GM21447 (cell line): Measurements from ENCODE around the gene FAM43A.
A peak's percentile ranks its signal among the peaks of the same experiment; 100 is the strongest.

Source experiments
- ATAC-seq: cut with Tn5 transposase; IDR thresholded peaks from one replicate; pipeline ENCODE4 v1.9.1; 2021; ENCODE audit not compliant: unreplicated experiment

The FAM43A gene

GRCh38 chr3:194705227-194705626 lies 19.5 kb downstream of the FAM43A start:
- no peak for ATAC-seq

GRCh38 chr3:194705761-194706160 lies 20.1 kb downstream of the FAM43A start:
- no peak for ATAC-seq

GRCh38 chr3:194707147-194707540 lies 21.5 kb downstream of the FAM43A start:
- no peak for ATAC-seq

GRCh38 chr3:194711286-194711685 lies 25.6 kb downstream of the FAM43A start:
- ATAC-seq: no peak

- no peak for ATAC-seq
Measured at GRCh38 chr3:194711913-194712312, 26.2 kb downstream of the FAM43A start.

- no peak for ATAC-seq
Measured at GRCh38 chr3:194713299-194714136, 27.8 kb downstream of the FAM43A start.

- no peak for ATAC-seq
Measured at GRCh38 chr3:194714137-194714455, 28.4 kb downstream of the FAM43A start.

GRCh38 chr3:194714564-194714963 lies 28.9 kb downstream of the FAM43A start:
- ATAC-seq: no peak

- no peak for ATAC-seq
Measured at GRCh38 chr3:194715022-194715800, 29.5 kb downstream of the FAM43A start.

GRCh38 chr3:194718079-194718478 lies 32.4 kb downstream of the FAM43A start:
- ATAC-seq: no peak

- no peak for ATAC-seq
Measured at GRCh38 chr3:194720048-194720447, 34.4 kb downstream of the FAM43A start.

GRCh38 chr3:194723846-194724618 lies 38.3 kb downstream of the FAM43A start:
- no peak for ATAC-seq

- ATAC-seq: no peak
Measured at GRCh38 chr3:194725346-194725745, 39.7 kb downstream of the FAM43A start.

GRCh38 chr3:194727435-194728128 lies 41.9 kb downstream of the FAM43A start:
- ATAC-seq: no peak

GRCh38 chr3:194728986-194729385 lies 43.3 kb downstream of the FAM43A start:
- ATAC-seq: no peak

- no peak for ATAC-seq
Measured at GRCh38 chr3:194730365-194730764, 44.7 kb downstream of the FAM43A start.

- ATAC-seq: no peak
Measured at GRCh38 chr3:194731506-194732073, 45.9 kb downstream of the FAM43A start.

- ATAC-seq: no peak
Measured at GRCh38 chr3:194732617-194733016, 46.9 kb downstream of the FAM43A start.

GRCh38 chr3:194736277-194736895 lies 50.7 kb downstream of the FAM43A start:
- no peak for ATAC-seq

GRCh38 chr3:194736896-194737600 lies 51.4 kb downstream of the FAM43A start:
- peak; percentile 55 for ATAC-seq
